D721Med (cell line): ENCODE data around the gene PIGH.

ENCODE experiments used
- DNase-seq: peaks from one replicate; pipeline ENCODE4 v3.0.0; 2011; ENCODE audit warnings: low spot score; ENCODE audit not compliant: insufficient read length
- FAIRE-seq: peaks from 2 replicates; lab custom pipeline; 2011; peaks lifted over from hg19 to GRCh38; lab: Jason Lieb, UNC
- CTCF ChIP-seq: IDR thresholded peaks from 2 replicates; pipeline ENCODE4 v1.5.1; 2012; ENCODE audit warnings: mild to moderate bottlenecking, control low read depth; ENCODE audit not compliant: insufficient read depth; ENCODE audit errors: missing control alignments

The PIGH gene

GRCh38 chr14:67586369-67586768, 13.7 kb downstream of the PIGH start:
- DNase-seq (no peak), FAIRE-seq (no peak)
- no peak for TF ChIP-seq CTCF

- no peak for FAIRE-seq
- DNase-seq = no peak
- no peak for TF ChIP-seq CTCF
Measured at GRCh38 chr14:67584978-67585377, 15.1 kb downstream of the PIGH start.

- peak; percentile 68 for TF ChIP-seq CTCF
- DNase-seq = no peak
- FAIRE-seq = no peak
Measured at GRCh38 chr14:67583711-67584644, 16.1 kb downstream of the PIGH start.

DNA sequence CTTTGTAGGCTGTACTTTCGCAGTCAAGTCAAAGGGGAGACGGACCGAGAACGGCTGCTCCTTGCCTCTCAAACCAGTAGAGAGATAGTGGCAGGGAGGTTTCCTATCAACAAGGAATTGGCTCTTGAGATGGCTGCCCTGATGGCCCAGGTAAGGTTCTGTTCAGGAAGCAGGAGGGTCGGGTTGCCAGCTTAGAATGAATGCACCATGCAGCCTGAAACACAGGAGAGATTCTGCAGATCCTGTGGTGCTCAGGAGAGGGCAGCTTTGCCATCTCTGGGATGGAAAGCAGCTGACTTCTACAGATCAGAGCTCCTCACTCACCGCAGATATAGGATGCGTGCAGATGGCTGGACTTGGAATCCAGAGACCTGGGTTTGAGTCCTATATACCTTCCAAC, 18.0 kb downstream of the PIGH start:
- TF ChIP-seq CTCF = no peak
- FAIRE-seq = no peak

DNA sequence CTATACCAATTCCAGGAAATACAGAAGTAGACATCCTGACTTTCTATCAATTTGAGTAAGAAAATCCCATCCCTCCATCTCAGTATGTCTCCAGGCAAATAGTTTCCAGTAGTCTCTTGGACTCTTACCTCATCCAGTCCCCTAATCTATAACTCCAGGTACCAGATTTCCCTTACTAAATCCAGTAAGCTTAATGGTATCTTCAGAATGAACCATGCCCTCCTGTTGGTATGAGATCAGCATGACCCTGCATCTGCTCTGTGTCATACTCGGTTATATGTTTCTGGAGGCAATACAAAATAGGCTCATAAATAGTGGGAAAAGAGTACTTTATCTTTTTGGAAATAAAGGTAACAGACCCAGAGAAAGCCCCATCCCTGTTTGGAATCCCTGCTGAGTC, 18.4 kb downstream of the PIGH start:
- FAIRE-seq = no peak
- no peak for TF ChIP-seq CTCF

More for the DNA sequence above, 18.0 kb downstream of the PIGH start:
- no peak for DNase-seq

GRCh38 chr14:67580336-67581171, 19.5 kb downstream of the PIGH start:
- no peak for TF ChIP-seq CTCF
- FAIRE-seq (no peak), DNase-seq (no peak)

More for the DNA sequence above, 18.4 kb downstream of the PIGH start:
- DNase-seq = no peak
